ENCODE measurements around the gene MYMK.
"Not testable (repeated sequence)": the region's sequence is repeated elsewhere in the genome, so short reads cannot be mapped to it uniquely, and the experiment has no call there.

The MYMK gene

DNA sequence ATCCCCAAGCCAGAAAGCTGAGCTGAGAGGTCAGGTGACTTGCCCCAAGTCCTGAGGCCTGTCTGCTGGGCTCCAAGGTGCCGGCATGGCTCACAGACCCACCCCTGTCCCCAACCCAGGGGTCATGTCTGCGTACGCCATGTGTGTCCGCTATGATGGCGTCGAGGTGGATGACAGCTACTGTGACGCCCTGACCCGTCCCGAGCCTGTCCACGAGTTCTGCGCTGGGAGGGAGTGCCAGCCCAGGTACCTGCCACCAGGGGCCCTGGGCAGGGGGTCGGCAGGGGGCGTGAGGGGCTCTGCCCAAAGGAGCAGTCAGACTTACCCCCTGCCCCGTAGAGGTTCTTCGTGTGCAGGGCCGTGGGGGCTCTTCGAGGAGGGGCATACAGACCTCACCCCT, 42.1 kb upstream of the MYMK start:
- no peak overlapping the region for H3K27ac ChIP-seq (ENCODE audit: low read length)
- H3K4me2 ChIP-seq (ENCODE audit: insufficient read depth, low read length), result no peak overlapping the region
- H3K9me3 ChIP-seq (ENCODE audit: insufficient read depth, low read length, severe bottlenecking), result no peaks in the 10 kb centered on the region
- H2AFZ ChIP-seq (ENCODE audit: low read depth, low read length), result no peak overlapping the region
- H3K27me3 ChIP-seq (ENCODE audit: insufficient read depth, low read length, poor library complexity), result no peaks in the 10 kb centered on the region
- H4K20me1 ChIP-seq (ENCODE audit: insufficient read depth, low read length), result no peaks in the 10 kb centered on the region
- DNase-seq, result no peak
- TF ChIP-seq, protein P1, sequence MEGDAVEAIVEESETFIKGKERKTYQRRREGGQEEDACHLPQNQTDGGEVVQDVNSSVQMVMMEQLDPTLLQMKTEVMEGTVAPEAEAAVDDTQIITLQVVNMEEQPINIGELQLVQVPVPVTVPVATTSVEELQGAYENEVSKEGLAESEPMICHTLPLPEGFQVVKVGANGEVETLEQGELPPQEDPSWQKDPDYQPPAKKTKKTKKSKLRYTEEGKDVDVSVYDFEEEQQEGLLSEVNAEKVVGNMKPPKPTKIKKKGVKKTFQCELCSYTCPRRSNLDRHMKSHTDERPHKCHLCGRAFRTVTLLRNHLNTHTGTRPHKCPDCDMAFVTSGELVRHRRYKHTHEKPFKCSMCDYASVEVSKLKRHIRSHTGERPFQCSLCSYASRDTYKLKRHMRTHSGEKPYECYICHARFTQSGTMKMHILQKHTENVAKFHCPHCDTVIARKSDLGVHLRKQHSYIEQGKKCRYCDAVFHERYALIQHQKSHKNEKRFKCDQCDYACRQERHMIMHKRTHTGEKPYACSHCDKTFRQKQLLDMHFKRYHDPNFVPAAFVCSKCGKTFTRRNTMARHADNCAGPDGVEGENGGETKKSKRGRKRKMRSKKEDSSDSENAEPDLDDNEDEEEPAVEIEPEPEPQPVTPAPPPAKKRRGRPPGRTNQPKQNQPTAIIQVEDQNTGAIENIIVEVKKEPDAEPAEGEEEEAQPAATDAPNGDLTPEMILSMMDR (IDR thresholded peaks at IDR 0.05; ENCODE audit: borderline replicate concordance, extremely low read depth, low read length, poor library complexity, severe bottlenecking), result no peak
- TF ChIP-seq EZH2 (IDR thresholded peaks at IDR 0.05; ENCODE audit: borderline replicate concordance, low read depth, low read length, severe bottlenecking), result no peak
- ATAC-seq (ENCODE audit: insufficient read depth, low read depth), result no peak
- H3K36me3 ChIP-seq (ENCODE audit: insufficient read depth, low read length), result no peaks in the 10 kb centered on the region
- H3K4me1 ChIP-seq (ENCODE audit: insufficient read depth, low read length), result no peaks in the 10 kb centered on the region
- H3K79me2 ChIP-seq (ENCODE audit: insufficient read depth, low read length), result no peaks in the 10 kb centered on the region
- no peak overlapping the region for H3K9ac ChIP-seq (ENCODE audit: low read depth, low read length)
- no peak overlapping the region for H3K4me3 ChIP-seq (ENCODE audit: low read depth in 1 of 2, low read length in 2 of 2)

DNA sequence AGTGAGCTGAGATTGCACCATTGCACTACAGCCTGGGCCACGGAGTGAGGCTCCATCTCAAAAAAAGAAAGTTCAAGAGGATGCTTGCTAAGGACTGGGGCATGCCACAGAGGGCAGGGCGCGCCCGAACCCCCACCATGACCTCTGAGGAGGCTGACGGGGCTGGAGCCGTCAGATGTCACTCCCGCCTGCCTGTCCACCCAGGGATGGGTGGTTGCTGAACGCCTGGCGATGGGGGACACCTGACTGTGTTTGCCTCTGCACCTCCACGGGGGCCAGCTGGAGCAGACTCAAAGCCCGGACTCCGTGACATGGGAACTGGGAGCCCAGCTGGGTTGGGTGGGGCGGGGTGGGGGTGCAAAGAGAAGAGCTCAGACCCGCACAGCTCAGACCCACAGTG, 41.6 kb upstream of the MYMK start:
- no peaks in the 10 kb centered on the region for H3K27me3 ChIP-seq (ENCODE audit: insufficient read depth, low read length, poor library complexity)
- no peaks in the 10 kb centered on the region for H3K79me2 ChIP-seq (ENCODE audit: insufficient read depth, low read length)
- ATAC-seq (ENCODE audit: insufficient read depth, low read depth), result no peak
- H3K4me3 ChIP-seq (ENCODE audit: low read depth in 1 of 2, low read length in 2 of 2), result no peak overlapping the region
- H3K4me1 ChIP-seq (ENCODE audit: insufficient read depth, low read length), result no peaks in the 10 kb centered on the region
- no peaks in the 10 kb centered on the region for H3K36me3 ChIP-seq (ENCODE audit: insufficient read depth, low read length)
- H2AFZ ChIP-seq (ENCODE audit: low read depth, low read length), result no peak overlapping the region
- no peak overlapping the region for H3K4me2 ChIP-seq (ENCODE audit: insufficient read depth, low read length)
- H3K9ac ChIP-seq (ENCODE audit: low read depth, low read length), result no peak overlapping the region
- no peak for DNase-seq
- H3K27ac ChIP-seq (ENCODE audit: low read length), result no peak overlapping the region
- H4K20me1 ChIP-seq (ENCODE audit: insufficient read depth, low read length), result no peaks in the 10 kb centered on the region
- TF ChIP-seq, protein P1 (IDR thresholded peaks at IDR 0.05; ENCODE audit: borderline replicate concordance, extremely low read depth, low read length, poor library complexity, severe bottlenecking), result no peak
- TF ChIP-seq EZH2 (IDR thresholded peaks at IDR 0.05; ENCODE audit: borderline replicate concordance, low read depth, low read length, severe bottlenecking), result no peak
- no peaks in the 10 kb centered on the region for H3K9me3 ChIP-seq (ENCODE audit: insufficient read depth, low read length, severe bottlenecking)

DNA sequence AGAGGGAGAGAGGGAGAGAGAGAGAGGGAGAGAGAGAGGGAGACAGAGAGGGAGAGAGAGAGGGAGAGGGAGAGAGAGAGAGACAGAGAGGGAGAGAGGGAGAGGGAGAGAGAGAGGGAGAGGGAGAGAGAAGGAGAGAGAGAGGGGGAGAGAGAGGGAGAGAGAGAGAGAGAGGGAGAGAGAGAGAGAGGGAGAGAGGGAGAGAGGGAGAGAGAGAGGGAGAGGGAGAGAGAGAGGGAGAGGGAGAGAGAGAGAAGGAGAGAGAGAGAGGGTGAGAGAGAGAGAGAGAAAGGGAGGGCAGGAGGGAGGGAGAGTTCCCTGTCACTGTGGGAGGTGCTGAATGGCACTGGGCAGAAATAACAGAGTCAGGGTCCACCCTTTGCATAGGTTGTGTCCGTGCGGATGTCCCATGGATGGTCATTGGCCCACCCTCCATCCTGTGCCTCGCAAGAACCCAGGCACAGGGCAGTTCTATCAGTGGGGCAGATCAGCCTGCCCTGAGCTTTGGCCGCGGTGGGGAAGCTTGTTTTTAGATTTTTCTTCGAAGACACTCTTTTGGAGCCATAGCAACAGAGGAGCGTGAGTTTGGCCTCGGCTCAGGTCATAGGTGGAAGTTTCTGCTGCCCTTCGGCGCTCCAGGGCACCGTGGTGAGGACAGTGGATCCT, 39.8 kb upstream of the MYMK start:
- Histone ChIP-seq H3K4me2 (ENCODE audit: insufficient read depth, low read length) (no peak overlapping the region), H4K20me1 (ENCODE audit: insufficient read depth, low read length) (no peaks in the 10 kb centered on the region), H3K4me3 (ENCODE audit: low read depth in 1 of 2, low read length in 2 of 2) (no peak overlapping the region), H3K79me2 (ENCODE audit: insufficient read depth, low read length) (no peaks in the 10 kb centered on the region), H3K27me3 (ENCODE audit: insufficient read depth, low read length, poor library complexity) (no peaks in the 10 kb centered on the region), H2AFZ (ENCODE audit: low read depth, low read length) (no peak overlapping the region), H3K4me1 (ENCODE audit: insufficient read depth, low read length) (no peaks in the 10 kb centered on the region), H3K36me3 (ENCODE audit: insufficient read depth, low read length) (no peaks in the 10 kb centered on the region), H3K9me3 (ENCODE audit: insufficient read depth, low read length, severe bottlenecking) (no peaks in the 10 kb centered on the region), H3K27ac (ENCODE audit: low read length) (no peak overlapping the region), H3K9ac (ENCODE audit: low read depth, low read length) (no peak overlapping the region)
- DNase-seq (no peak), ATAC-seq (ENCODE audit: insufficient read depth, low read depth) (no peak)
- TF ChIP-seq EZH2 (IDR thresholded peaks at IDR 0.05; ENCODE audit: borderline replicate concordance, low read depth, low read length, severe bottlenecking), result no peak
- TF ChIP-seq, protein P1 (IDR thresholded peaks at IDR 0.05; ENCODE audit: borderline replicate concordance, extremely low read depth, low read length, poor library complexity, severe bottlenecking), result no peak

DNA sequence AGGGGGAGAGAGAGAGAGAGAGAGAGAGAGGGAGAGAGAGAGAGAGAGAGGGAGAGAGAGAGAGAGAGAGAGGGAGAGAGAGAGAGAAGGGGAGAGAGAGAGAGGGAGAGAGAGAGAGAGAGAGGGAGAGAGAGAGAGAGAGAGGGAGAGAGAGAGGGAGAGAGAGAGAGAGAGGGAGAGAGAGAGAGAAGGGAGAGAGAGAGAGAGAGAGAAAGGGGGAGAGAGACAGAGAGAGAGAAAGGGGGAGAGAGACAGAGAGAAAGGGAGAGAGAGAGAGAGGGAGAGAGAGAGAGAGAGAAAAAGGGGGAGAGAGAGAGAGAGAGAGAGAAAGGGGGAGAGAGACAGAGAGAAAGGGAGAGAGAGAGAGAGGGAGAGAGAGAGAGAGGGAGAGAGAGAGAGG, 39.1 kb upstream of the MYMK start:
- H3K79me2 ChIP-seq (ENCODE audit: insufficient read depth, low read length); DNase-seq; H4K20me1 ChIP-seq (ENCODE audit: insufficient read depth, low read length); ATAC-seq (ENCODE audit: insufficient read depth, low read depth); H3K27ac ChIP-seq (ENCODE audit: low read length); H3K4me2 ChIP-seq (ENCODE audit: insufficient read depth, low read length); H3K9ac ChIP-seq (ENCODE audit: low read depth, low read length); H2AFZ ChIP-seq (ENCODE audit: low read depth, low read length); H3K36me3 ChIP-seq (ENCODE audit: insufficient read depth, low read length); H3K9me3 ChIP-seq (ENCODE audit: insufficient read depth, low read length, severe bottlenecking); H3K4me1 ChIP-seq (ENCODE audit: insufficient read depth, low read length); H3K27me3 ChIP-seq (ENCODE audit: insufficient read depth, low read length, poor library complexity); H3K4me3 ChIP-seq (ENCODE audit: low read depth in 1 of 2, low read length in 2 of 2): not testable (repeated sequence)

All from DND-41 (cell line).